ENCODE results near the gene PSMG4. TPM values are rescaled to one million over a fixed set of nuclear protein-coding genes. Genes with fewer than 3 reads are reported as not detected.

Gene PSMG4
- total RNA-seq, 1 experiment from 2014 or later = 29.3 TPM

DNA sequence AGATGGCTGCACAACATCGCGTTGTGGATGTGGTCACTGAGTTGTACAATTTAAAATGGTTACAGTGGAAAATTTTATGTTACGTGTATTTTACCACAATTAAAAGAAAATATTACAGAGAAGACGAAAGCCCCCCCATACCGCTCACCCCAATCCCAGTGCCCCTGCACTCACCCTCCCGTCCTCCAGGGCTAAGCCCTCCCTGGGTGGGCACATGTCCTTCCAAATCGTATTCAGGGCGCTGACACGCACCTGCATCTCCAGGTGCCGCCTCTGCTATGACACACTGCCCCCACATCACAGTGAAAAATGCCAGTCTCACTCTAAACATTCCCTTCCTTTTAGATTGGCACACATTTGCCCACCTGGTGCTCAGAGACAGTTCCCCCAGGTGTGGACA lies 49.4 kb downstream of the PSMG4 start:
- Mint-ChIP-seq H3K4me3 (no peak overlapping the region), H3K36me3 (ENCODE audit: insufficient read depth in 1 of 3, low read depth in 3 of 3) (peaks cover 7 to 35% (median 14%) of the 10 kb centered on the region in 3 experiments; a peak in 6 of 7 replicates), H3K27me3 (ENCODE audit: low read depth) (peaks cover 1% of the 10 kb centered on the region; the same call in 1 of the 2 replicates), H3K9me3 (peaks cover 0 to 2% of the 10 kb centered on the region in 2 experiments; a peak in 1 of 5 replicates), H3K27ac (no peak overlapping the region), H3K4me1 (peaks cover 6 to 14% of the 10 kb centered on the region in 2 experiments; a peak in 3 of 4 replicates)
- Histone ChIP-seq H4K5ac (ENCODE audit: insufficient read length, low read depth, low read length) (no peak overlapping the region), H3K9ac (ENCODE audit: extremely low read depth, insufficient read length, low read length) (no peak overlapping the region), H3K79me1 (ENCODE audit: insufficient read depth, low read depth, low read length, poor library complexity, severe bottlenecking) (no peaks in the 10 kb centered on the region), H3K4me1 (ENCODE audit: insufficient read depth, low read length) (no peaks in the 10 kb centered on the region), H3K14ac (ENCODE audit: insufficient read depth, low read length) (no peak overlapping the region), H3K79me2 (ENCODE audit: insufficient read depth, low read length) (no peaks in the 10 kb centered on the region), H3K23ac (ENCODE audit: insufficient read length, low read depth, low read length) (no peak overlapping the region), H4K91ac (ENCODE audit: insufficient read length, low read depth, low read length) (no peak overlapping the region), H3K18ac (ENCODE audit: insufficient read length, low read depth, low read length) (no peak overlapping the region), H2BK20ac (ENCODE audit: low read depth, low read length, poor library complexity, severe bottlenecking) (no peak overlapping the region), H3K4me2 (ENCODE audit: insufficient read depth, insufficient read length, low read length) (no peak overlapping the region), H2AFZ (ENCODE audit: low read length) (no peak overlapping the region), H2BK120ac (ENCODE audit: low read depth, low read length, poor library complexity, severe bottlenecking) (no peak overlapping the region), H4K8ac (replicated peaks; ENCODE audit: insufficient read length, low read depth, low read length) (no peak overlapping the region), H3K9me3 (ENCODE audit: control insufficient read depth, low read depth, low read length) (no peaks in the 10 kb centered on the region), H3K4ac (ENCODE audit: low read depth, low read length) (no peak overlapping the region), H3K27ac (ENCODE audit: insufficient read length, low read depth, low read length) (no peak overlapping the region), H2BK15ac (ENCODE audit: low read depth, low read length) (no peak overlapping the region), H3K56ac (ENCODE audit: insufficient read length, low read depth, low read length) (no peak overlapping the region), H2BK12ac (ENCODE audit: insufficient read length, low read depth, low read length) (no peak overlapping the region), H4K20me1 (ENCODE audit: control insufficient read depth, insufficient read depth, insufficient read length) (no peaks in the 10 kb centered on the region), H3T11ph (ENCODE audit: low read length) (no peak overlapping the region), H3K23me2 (ENCODE audit: insufficient read length, low read depth, low read length, poor library complexity, severe bottlenecking) (no peaks in the 10 kb centered on the region), H2AK5ac (ENCODE audit: insufficient read length, low read length) (no peak overlapping the region), H3K27me3 (ENCODE audit: insufficient read depth, low read length) (no peaks in the 10 kb centered on the region), H2BK5ac (ENCODE audit: insufficient read length, low read length) (no peak overlapping the region)
- no peak for DNase-seq
- TF ChIP-seq, protein P1, sequence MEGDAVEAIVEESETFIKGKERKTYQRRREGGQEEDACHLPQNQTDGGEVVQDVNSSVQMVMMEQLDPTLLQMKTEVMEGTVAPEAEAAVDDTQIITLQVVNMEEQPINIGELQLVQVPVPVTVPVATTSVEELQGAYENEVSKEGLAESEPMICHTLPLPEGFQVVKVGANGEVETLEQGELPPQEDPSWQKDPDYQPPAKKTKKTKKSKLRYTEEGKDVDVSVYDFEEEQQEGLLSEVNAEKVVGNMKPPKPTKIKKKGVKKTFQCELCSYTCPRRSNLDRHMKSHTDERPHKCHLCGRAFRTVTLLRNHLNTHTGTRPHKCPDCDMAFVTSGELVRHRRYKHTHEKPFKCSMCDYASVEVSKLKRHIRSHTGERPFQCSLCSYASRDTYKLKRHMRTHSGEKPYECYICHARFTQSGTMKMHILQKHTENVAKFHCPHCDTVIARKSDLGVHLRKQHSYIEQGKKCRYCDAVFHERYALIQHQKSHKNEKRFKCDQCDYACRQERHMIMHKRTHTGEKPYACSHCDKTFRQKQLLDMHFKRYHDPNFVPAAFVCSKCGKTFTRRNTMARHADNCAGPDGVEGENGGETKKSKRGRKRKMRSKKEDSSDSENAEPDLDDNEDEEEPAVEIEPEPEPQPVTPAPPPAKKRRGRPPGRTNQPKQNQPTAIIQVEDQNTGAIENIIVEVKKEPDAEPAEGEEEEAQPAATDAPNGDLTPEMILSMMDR (conservative IDR thresholded peaks at IDR 0.05) = no peak
- no CpG with 5 or more reads among the region's 10 CpGs for WGBS (ENCODE audit: extremely low coverage, insufficient read length, low lambda C conversion rate)
